Activated naive CD4-positive, alpha-beta T cell treated with anti-CD3 and anti-CD28 coated beads, Interleukin-2, amount 10 ng/mL, durations not matched to agents 7 days and 5 days (primary cell): ENCODE data around the gene NTSR1.
A peak's percentile ranks its signal among the peaks of the same experiment; 100 is the strongest.

Source experiments
- CTCF ChIA-PET: fragments of 350-600 bp; sonication (Branson Sonifier 250); formaldehyde crosslinking; loops from one replicate; lab custom pipeline; 2021; ENCODE audit warnings: antibody characterized with exemption; lab: Charles Lee
- DNase-seq: peaks from one replicate; pipeline ENCODE4 v3.0.0-alpha.2; 2020
- H3K27ac Mint-ChIP-seq: one replicate; pipeline ENCODE4 v1.8.0; 2021; ENCODE audit warnings: mild to moderate bottlenecking, moderate library complexity, mixed read lengths
- H3K27me3 Mint-ChIP-seq: one replicate; pipeline ENCODE4 v1.8.0; 2021; ENCODE audit warnings: mild to moderate bottlenecking, mixed read lengths
- H3K36me3 Mint-ChIP-seq: one replicate; pipeline ENCODE4 v1.8.0; 2021; ENCODE audit warnings: mixed read lengths
- H3K4me1 Mint-ChIP-seq: one replicate; pipeline ENCODE4 v1.8.0; 2021; ENCODE audit warnings: mixed read lengths
- H3K4me3 Mint-ChIP-seq: one replicate; pipeline ENCODE4 v1.8.0; 2021; ENCODE audit warnings: mild to moderate bottlenecking, moderate library complexity, mixed read lengths
- H3K9me3 Mint-ChIP-seq: one replicate; pipeline ENCODE4 v1.8.0; 2021; ENCODE audit warnings: mixed read lengths

The NTSR1 gene

DNA sequence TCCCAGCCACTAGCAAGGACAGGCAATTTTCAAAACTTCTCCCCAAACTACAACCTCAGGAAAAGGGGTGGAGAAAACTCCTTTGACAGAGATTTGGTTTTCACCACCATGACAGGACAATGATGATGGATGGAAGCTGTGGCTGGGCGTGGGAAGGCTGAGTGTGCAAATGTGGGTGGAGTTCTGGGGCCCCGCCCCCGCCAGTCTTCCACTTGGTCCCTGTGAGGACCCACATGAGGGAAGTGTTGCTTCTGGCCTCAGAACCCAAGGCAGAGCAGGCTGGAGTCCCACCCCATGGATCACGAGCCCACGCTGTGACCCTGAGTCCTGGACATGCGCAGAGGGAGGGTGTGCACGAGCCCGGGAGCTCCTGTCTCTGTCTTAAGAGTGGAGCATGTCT, 66.1 kb downstream of the NTSR1 start:
- DNase-seq, result no peak
- CTCF ChIA-PET, result no interaction called here
- Mint-ChIP-seq H3K9me3 (peaks cover 5% of the 10 kb centered on the region), H3K4me3 (no peak overlapping the region), H3K36me3 (peaks cover 5% of the 10 kb centered on the region), H3K27me3 (peaks cover 16% of the 10 kb centered on the region), H3K27ac (peak overlapping the region; percentile 21), H3K4me1 (peaks cover 48% of the 10 kb centered on the region)

GRCh38 chr20:62775206-62775605, 66.6 kb downstream of the NTSR1 start:
- H3K27ac Mint-ChIP-seq, result peak overlapping the region; percentile 86
- peaks cover 5% of the 10 kb centered on the region for H3K36me3 Mint-ChIP-seq
- H3K27me3 Mint-ChIP-seq, result peaks cover 16% of the 10 kb centered on the region
- peaks cover 48% of the 10 kb centered on the region for H3K4me1 Mint-ChIP-seq
- peaks cover 5% of the 10 kb centered on the region for H3K9me3 Mint-ChIP-seq
- CTCF ChIA-PET, result no interaction called here
- no peak overlapping the region for H3K4me3 Mint-ChIP-seq
- no peak for DNase-seq

DNA sequence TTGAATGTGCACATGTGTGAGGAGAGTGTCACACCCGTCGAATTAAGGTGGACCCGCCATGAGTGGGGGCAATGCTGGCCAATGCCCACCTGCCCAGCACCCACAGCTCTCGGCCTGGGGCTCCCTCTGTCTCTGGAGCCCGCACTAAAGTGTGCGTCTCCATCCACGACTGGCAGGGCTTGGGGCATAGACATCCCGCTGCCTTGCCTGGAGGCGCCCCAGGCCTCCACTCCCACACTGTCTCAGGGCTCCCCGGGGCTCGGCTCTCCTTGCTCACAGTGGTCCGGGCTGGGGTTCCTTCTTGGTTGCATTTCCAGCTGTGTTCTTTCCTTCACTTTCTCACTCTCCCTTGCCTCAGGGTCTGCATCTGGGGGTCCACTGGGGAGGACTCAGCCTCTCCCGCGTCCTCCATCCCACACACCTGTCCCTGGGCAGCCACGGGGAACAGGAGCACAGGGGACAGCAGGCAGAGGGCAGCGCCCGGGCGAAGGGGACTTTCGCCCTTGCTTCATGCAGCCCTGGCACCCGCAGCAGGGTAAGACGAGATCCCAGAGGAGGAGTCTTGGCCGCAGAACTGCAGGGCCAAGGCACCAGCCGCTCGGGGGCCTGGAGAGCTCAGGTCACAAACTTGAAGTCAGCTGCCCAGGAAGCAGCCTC, 67.5 kb downstream of the NTSR1 start:
- peaks cover 48% of the 10 kb centered on the region for H3K4me1 Mint-ChIP-seq
- DNase-seq, result no peak
- peak overlapping the region; percentile 91 for H3K27ac Mint-ChIP-seq
- peaks cover 5% of the 10 kb centered on the region for H3K36me3 Mint-ChIP-seq
- CTCF ChIA-PET, result no interaction called here
- H3K4me3 Mint-ChIP-seq, result peak overlapping the region; percentile 58
- peaks cover 16% of the 10 kb centered on the region for H3K27me3 Mint-ChIP-seq
- peaks cover 5% of the 10 kb centered on the region for H3K9me3 Mint-ChIP-seq

DNA sequence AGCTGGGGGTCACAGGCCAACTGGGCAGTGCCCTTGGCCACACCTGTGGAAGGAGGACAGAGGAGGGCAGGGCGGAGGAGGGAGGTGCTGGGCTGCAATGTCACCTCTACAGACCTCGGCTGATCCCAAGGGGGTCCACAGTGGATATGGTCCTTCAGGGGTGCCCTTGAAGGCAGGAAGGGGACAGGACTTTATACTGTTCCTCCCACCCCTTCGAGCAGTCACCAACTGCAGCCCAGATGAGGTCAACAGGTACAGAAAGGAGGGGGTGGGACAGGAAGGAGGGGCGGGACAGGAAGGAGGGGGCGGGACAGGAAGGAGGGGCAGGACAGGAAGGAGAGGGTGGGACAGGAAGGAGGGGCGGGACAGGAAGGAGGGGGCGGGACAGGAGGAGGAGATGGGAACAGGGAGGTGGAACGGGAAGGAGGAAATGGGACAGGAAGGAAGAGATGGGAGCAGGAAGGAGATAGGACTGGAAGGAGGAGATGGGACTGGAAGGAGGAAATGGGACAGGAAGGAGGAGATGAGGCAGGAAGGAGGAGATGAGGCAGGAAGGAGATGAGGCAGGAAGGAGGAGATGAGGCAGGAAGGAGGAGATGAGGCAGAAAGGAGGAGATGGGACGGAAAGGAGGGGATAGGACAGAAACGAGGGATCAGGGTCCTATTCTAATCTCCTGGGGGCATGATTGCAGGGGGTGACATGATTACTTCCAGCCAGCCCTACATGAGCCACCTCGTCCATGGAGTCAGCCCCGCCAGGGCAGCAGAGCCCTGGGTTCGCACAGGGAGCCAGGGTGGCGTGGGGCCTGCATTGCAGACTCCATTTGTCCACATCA, 68.3 kb downstream of the NTSR1 start:
- peak overlapping the region; percentile 58 for H3K4me3 Mint-ChIP-seq
- peaks cover 5% of the 10 kb centered on the region for H3K9me3 Mint-ChIP-seq
- H3K27ac Mint-ChIP-seq, result peak overlapping the region; percentile 91
- CTCF ChIA-PET, result no interaction called here
- H3K36me3 Mint-ChIP-seq, result peaks cover 5% of the 10 kb centered on the region
- peaks cover 48% of the 10 kb centered on the region for H3K4me1 Mint-ChIP-seq
- peaks cover 16% of the 10 kb centered on the region for H3K27me3 Mint-ChIP-seq
- peak; percentile 84 for DNase-seq

DNA sequence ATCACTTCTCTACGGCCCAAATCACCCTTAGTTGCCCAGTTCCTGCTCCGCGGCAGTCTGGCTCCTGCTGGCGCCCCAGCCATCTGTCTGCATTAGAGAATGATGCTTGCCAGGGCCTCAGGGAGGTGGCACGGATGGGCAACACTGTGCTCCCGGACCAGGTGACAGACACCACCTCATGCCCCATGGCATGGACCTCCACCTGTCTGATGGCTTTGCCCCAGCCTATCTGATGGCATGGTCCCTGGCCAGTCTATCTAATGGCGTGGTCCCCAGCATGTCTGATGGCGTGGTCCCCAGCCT, 68.8 kb downstream of the NTSR1 start:
- Mint-ChIP-seq H3K4me3 (no peak overlapping the region), H3K36me3 (peaks cover 5% of the 10 kb centered on the region), H3K4me1 (peaks cover 48% of the 10 kb centered on the region), H3K9me3 (peaks cover 5% of the 10 kb centered on the region), H3K27ac (peak overlapping the region; percentile 91), H3K27me3 (peaks cover 14% of the 10 kb centered on the region)
- CTCF ChIA-PET, result no interaction called here
- no peak for DNase-seq

DNA sequence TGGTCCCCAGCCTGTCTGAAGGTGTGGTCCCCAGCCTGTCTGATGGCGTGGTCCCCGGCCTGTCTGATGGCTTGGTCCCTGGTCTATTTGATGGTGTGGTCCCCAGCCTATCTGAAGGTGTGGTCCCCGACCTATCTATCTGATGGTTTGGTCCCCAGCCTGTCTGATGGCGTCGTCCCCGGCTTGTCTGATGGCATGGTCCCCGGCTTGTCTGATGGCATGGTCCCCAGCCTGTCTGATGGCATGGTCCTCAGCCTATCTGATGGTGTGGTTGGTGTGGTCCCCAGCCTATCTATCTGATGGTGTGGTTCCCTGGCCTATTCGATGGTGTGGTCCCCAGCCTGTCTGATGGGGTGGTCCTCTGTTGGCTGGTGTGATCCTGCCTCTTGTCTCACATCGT, 69.4 kb downstream of the NTSR1 start:
- Mint-ChIP-seq H3K36me3 (peaks cover 5% of the 10 kb centered on the region), H3K9me3 (peaks cover 5% of the 10 kb centered on the region), H3K27ac (no peak overlapping the region), H3K4me3 (no peak overlapping the region), H3K4me1 (peaks cover 49% of the 10 kb centered on the region), H3K27me3 (peaks cover 14% of the 10 kb centered on the region)
- CTCF ChIA-PET, result no interaction called here
- no peak for DNase-seq

- peaks cover 5% of the 10 kb centered on the region for H3K36me3 Mint-ChIP-seq
- DNase-seq, result no peak
- H3K4me3 Mint-ChIP-seq, result no peak overlapping the region
- CTCF ChIA-PET, result interaction anchor here (1.0 kb wide), 1 partner anchor 13 kb away, joined by 5 read pairs; no protein-coding TSS in a partner anchor
- no peak overlapping the region for H3K27ac Mint-ChIP-seq
- H3K9me3 Mint-ChIP-seq, result peaks cover 5% of the 10 kb centered on the region
- peaks cover 47% of the 10 kb centered on the region for H3K4me1 Mint-ChIP-seq
- peaks cover 9% of the 10 kb centered on the region for H3K27me3 Mint-ChIP-seq
Observed at GRCh38 chr20:62778601-62779416, 70.2 kb downstream of the NTSR1 start.

GRCh38 chr20:62779417-62779685, 70.7 kb downstream of the NTSR1 start:
- Mint-ChIP-seq H3K27me3 (peaks cover 9% of the 10 kb centered on the region), H3K27ac (no peak overlapping the region), H3K36me3 (peaks cover 3% of the 10 kb centered on the region), H3K4me3 (no peak overlapping the region), H3K9me3 (peaks cover 5% of the 10 kb centered on the region), H3K4me1 (peaks cover 43% of the 10 kb centered on the region)
- CTCF ChIA-PET, result interaction anchor here (1.0 kb wide), 1 partner anchor 12 kb away, joined by 5 read pairs; no protein-coding TSS in a partner anchor
- DNase-seq, result no peak

- Mint-ChIP-seq H3K27me3 (peaks cover 9% of the 10 kb centered on the region), H3K4me1 (peaks cover 36% of the 10 kb centered on the region), H3K9me3 (peaks cover 5% of the 10 kb centered on the region), H3K36me3 (peaks cover 3% of the 10 kb centered on the region), H3K4me3 (no peak overlapping the region), H3K27ac (no peak overlapping the region)
- DNase-seq, result no peak
- CTCF ChIA-PET, result interaction anchor here (1.1 kb wide), 1 partner anchor 12 kb away, joined by 3 read pairs; no protein-coding TSS in a partner anchor
Observed at GRCh38 chr20:62780204-62780603, 71.6 kb downstream of the NTSR1 start.

- peaks cover 5% of the 10 kb centered on the region for H3K9me3 Mint-ChIP-seq
- H3K4me3 Mint-ChIP-seq, result no peak overlapping the region
- no peak overlapping the region for H3K27ac Mint-ChIP-seq
- peaks cover 3% of the 10 kb centered on the region for H3K36me3 Mint-ChIP-seq
- DNase-seq, result no peak
- H3K4me1 Mint-ChIP-seq, result peaks cover 31% of the 10 kb centered on the region
- CTCF ChIA-PET, result interaction anchor here (0.7 to 1.1 kb wide), 2 partner anchors 11 to 12 kb away, joined by 3 read pairs; no protein-coding TSS in a partner anchor
- peaks cover 9% of the 10 kb centered on the region for H3K27me3 Mint-ChIP-seq
Observed at GRCh38 chr20:62780696-62781095, 72.1 kb downstream of the NTSR1 start.

GRCh38 chr20:62782149-62782892, 73.7 kb downstream of the NTSR1 start:
- H3K9me3 Mint-ChIP-seq, result peaks cover under 1% of the 10 kb centered on the region
- H3K4me1 Mint-ChIP-seq, result peaks cover 14% of the 10 kb centered on the region
- H3K4me3 Mint-ChIP-seq, result no peak overlapping the region
- H3K27me3 Mint-ChIP-seq, result peaks cover 9% of the 10 kb centered on the region
- no peak for DNase-seq
- CTCF ChIA-PET, result interaction anchor here (0.7 to 1.2 kb wide), 3 partner anchors 9 to 42 kb away, joined by 4 to 5 read pairs (median 4); no protein-coding TSS in a partner anchor
- no peak overlapping the region for H3K27ac Mint-ChIP-seq
- H3K36me3 Mint-ChIP-seq, result no peaks in the 10 kb centered on the region

DNA sequence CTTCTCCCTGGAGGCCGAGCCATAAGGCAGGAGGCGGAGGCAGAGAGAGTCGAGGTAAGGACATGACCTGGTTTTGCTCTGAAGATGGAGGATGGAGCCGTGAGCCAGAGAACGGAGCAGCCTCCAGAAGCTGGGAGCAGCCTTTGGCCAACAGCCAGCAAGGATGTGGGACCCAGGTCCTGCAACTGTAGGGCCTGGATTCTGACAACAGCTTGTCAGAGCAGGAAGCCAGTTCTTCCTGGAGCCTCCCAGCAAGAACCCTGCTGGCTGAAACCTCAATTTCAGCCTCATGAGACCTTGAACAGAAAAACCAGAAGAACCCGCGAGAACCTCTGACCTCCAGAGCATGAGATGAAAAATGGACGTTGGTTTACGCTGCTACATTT, 74.2 kb downstream of the NTSR1 start:
- Mint-ChIP-seq H3K27me3 (peaks cover 12% of the 10 kb centered on the region), H3K4me1 (peaks cover 11% of the 10 kb centered on the region), H3K9me3 (no peaks in the 10 kb centered on the region), H3K36me3 (no peaks in the 10 kb centered on the region), H3K4me3 (no peak overlapping the region), H3K27ac (no peak overlapping the region)
- DNase-seq, result no peak
- CTCF ChIA-PET, result interaction anchor here (0.7 to 1.2 kb wide), 3 partner anchors 9 to 43 kb away, joined by 4 to 5 read pairs (median 4); no protein-coding TSS in a partner anchor

DNA sequence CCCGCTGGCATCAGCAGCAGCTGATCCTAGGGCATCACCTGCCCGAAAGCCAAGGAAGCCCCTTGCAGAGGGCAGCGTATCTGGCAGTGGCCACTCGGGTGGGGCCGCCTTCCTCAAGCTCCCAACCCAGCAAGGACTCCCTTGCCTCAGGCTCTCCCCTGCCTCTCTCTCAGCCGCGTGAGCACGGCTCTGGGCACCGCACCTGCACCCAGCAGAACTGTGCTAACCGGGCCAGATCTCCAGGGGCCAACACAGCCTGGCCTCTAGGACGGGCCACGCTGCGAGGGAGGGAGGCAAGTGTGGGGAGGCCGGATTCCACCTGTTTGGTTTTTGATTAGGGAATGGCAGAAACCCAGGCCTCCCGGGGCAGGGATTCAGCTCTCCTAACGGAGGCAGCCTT, 75.9 kb downstream of the NTSR1 start:
- Mint-ChIP-seq H3K9me3 (no peaks in the 10 kb centered on the region), H3K4me3 (no peak overlapping the region), H3K27me3 (peaks cover 27% of the 10 kb centered on the region), H3K36me3 (no peaks in the 10 kb centered on the region), H3K4me1 (peaks cover 4% of the 10 kb centered on the region), H3K27ac (no peak overlapping the region)
- CTCF ChIA-PET, result no interaction called here
- no peak for DNase-seq

DNA sequence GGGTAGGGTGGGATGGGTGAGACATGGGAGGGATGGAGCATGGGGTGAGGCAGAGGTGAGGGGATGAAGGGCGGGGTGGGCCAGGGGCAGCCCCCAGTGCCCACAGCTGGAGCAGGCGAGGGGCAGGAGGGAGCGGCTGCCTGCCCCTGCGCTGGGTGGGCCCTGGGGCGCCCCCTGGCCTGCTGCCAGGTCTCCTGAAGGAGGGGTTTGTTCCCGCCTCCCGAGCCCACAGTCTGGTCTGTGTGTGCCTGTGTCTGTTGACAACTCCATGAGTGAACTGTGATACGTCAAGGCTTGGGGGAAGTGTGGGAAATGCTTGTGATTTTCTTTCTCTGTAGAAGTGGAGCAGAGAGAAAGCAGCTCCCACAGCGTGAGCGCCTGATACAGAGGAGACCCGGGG, 76.8 kb downstream of the NTSR1 start:
- H3K9me3 Mint-ChIP-seq, result no peaks in the 10 kb centered on the region
- H3K36me3 Mint-ChIP-seq, result no peaks in the 10 kb centered on the region
- H3K27ac Mint-ChIP-seq, result no peak overlapping the region
- CTCF ChIA-PET, result no interaction called here
- peaks cover 36% of the 10 kb centered on the region for H3K27me3 Mint-ChIP-seq
- H3K4me3 Mint-ChIP-seq, result no peak overlapping the region
- DNase-seq, result no peak
- H3K4me1 Mint-ChIP-seq, result peaks cover 4% of the 10 kb centered on the region
